ENCODE data around the gene USP37. TPM values are rescaled to one million over a fixed set of nuclear protein-coding genes. Genes with fewer than 3 reads are reported as not detected.

USP37 gene
- total RNA-seq, 4 donors from 2014 or later, result 10.5 to 12.0 (median 11.4) TPM

- no peak for TF ChIP-seq POLR2A (IDR thresholded peaks at IDR 0.05)
- TF ChIP-seq, protein P1, sequence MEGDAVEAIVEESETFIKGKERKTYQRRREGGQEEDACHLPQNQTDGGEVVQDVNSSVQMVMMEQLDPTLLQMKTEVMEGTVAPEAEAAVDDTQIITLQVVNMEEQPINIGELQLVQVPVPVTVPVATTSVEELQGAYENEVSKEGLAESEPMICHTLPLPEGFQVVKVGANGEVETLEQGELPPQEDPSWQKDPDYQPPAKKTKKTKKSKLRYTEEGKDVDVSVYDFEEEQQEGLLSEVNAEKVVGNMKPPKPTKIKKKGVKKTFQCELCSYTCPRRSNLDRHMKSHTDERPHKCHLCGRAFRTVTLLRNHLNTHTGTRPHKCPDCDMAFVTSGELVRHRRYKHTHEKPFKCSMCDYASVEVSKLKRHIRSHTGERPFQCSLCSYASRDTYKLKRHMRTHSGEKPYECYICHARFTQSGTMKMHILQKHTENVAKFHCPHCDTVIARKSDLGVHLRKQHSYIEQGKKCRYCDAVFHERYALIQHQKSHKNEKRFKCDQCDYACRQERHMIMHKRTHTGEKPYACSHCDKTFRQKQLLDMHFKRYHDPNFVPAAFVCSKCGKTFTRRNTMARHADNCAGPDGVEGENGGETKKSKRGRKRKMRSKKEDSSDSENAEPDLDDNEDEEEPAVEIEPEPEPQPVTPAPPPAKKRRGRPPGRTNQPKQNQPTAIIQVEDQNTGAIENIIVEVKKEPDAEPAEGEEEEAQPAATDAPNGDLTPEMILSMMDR (IDR thresholded peaks at IDR 0.05), result no peak
- intact Hi-C loops (cut with DNase I; ENCODE audit: low total_unique reads), result no loop called here
Measured at GRCh38 chr2:218452079-218452478, 116.1 kb downstream of the USP37 start.

DNA sequence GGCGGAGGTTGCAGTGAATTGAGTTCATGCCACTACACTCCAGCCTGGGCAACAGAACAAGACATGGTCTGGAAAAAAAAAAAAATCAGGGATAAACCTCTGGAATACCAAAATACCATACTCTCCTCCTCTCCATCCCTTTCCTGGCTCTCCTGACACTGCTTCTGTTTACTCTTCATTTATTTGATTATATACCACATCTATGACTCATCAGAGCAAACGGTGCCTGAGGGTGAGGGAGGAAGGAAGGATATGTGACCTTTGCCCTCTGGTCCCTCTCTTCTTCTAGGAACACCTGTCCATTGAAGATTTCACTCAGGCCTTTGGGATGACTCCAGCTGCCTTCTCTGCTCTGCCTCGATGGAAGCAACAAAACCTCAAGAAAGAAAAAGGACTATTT lies 119.2 kb downstream of the USP37 start:
- intact Hi-C loops (cut with DNase I; ENCODE audit: low total_unique reads), result no loop called here
- WGBS, 2 donors, result 51 to 57% methylated on average over 3 of the region's 3 CpGs
- H3K4me3 ChIP-seq (ENCODE audit: low read depth, poor library complexity, severe bottlenecking), result no peak overlapping the region
- no peak for DNase-seq (ENCODE audit: low spot score in 2 of 2)
- TF ChIP-seq, protein P1 (IDR thresholded peaks at IDR 0.05), result no peak
- no peak for TF ChIP-seq POLR2A (IDR thresholded peaks at IDR 0.05)

More at GRCh38 chr2:218452079-218452478, 116.1 kb downstream of the USP37 start:
- no peak overlapping the region for H3K4me3 ChIP-seq (ENCODE audit: low read depth, poor library complexity, severe bottlenecking)
- DNase-seq (ENCODE audit: low spot score in 2 of 2), result no peak
- 74 to 84% methylated on average over 1 of the region's 1 CpG for WGBS, 2 donors

- 95 to 97% methylated on average over 2 of the region's 2 CpGs for WGBS, 2 donors
- peak in 1 of 2 donors; percentile 31 for DNase-seq (ENCODE audit: low spot score in 2 of 2)
- no peak for TF ChIP-seq POLR2A (IDR thresholded peaks at IDR 0.05)
- TF ChIP-seq, protein P1 (IDR thresholded peaks at IDR 0.05), result no peak
- no peak overlapping the region for H3K4me3 ChIP-seq (ENCODE audit: low read depth, poor library complexity, severe bottlenecking)
- intact Hi-C loops (cut with DNase I; ENCODE audit: low total_unique reads), result no loop called here
Measured at GRCh38 chr2:218447072-218447471, 121.1 kb downstream of the USP37 start.

- 97 to 100% methylated on average over 6 of the region's 6 CpGs for WGBS, 2 donors
- TF ChIP-seq POLR2A (IDR thresholded peaks at IDR 0.05), result no peak
- TF ChIP-seq, protein P1 (IDR thresholded peaks at IDR 0.05), result no peak
- intact Hi-C loops (cut with DNase I; ENCODE audit: low total_unique reads), result no loop called here
- no peak for DNase-seq (ENCODE audit: low spot score in 2 of 2)
- H3K4me3 ChIP-seq (ENCODE audit: low read depth, poor library complexity, severe bottlenecking), result no peak overlapping the region
Measured at GRCh38 chr2:218446547-218446946, 121.6 kb downstream of the USP37 start.

DNA sequence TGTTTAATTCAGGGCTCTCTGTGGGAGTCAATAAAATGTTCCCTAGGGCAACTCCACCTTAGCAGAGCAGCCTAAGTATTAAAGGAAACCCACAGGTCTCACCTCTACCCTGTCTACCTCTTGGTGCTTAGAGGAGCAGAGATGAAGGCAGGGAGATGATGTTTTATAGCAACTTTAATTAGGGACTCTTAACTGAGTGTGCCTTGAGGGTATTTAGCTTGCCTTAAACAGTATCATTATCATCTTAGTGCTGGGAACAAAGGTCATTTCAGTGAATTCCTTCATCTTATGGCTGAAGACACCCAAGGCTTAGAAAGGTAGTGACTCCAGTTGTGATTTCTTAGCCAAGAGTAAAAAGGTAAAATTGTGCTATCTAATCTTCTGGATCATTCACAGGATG lies 122.5 kb downstream of the USP37 start:
- DNase-seq (ENCODE audit: low spot score in 2 of 2), result no peak
- no peak for TF ChIP-seq POLR2A (IDR thresholded peaks at IDR 0.05)
- TF ChIP-seq, protein P1 (IDR thresholded peaks at IDR 0.05), result no peak
- intact Hi-C loops (cut with DNase I; ENCODE audit: low total_unique reads), result no loop called here
- no peak overlapping the region for H3K4me3 ChIP-seq (ENCODE audit: low read depth, poor library complexity, severe bottlenecking)

DNA sequence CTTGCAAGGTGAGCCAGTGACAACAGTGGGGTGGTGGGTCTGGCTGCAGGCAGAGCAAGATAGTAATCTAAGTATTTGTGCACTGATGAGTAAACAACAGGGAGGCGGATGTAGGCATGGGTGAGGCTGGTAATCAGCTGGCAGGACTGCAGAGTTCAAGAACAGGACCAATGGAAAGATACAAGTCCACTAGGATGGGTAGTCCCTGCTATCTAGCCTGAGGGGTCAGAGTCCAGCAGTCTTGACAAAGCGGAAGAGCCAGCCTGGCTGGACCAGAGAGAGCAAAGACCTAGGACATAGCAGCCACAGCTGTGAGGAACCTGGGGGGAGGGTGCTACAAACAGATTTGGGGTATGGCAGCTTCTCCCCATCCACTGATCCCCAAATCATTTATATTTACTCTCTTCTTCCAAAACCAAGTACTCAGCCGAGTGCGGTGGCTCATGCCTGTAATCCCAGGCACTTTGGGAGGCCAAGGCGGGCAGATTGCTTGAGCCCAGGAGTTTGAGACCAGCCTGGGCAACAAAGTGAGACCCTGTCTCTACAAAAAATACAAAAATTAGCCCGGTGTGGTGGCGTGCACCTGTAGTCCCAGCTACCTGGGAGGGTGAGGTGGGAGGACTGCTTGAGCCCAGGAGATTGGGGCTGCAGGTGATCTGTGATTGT lies 123.3 kb downstream of the USP37 start:
- H3K4me3 ChIP-seq (ENCODE audit: low read depth, poor library complexity, severe bottlenecking), result no peak overlapping the region
- 88 to 90% methylated on average over 7 of the region's 7 CpGs for whole genome bisulfite sequencing, 2 donors
- TF ChIP-seq POLR2A (IDR thresholded peaks at IDR 0.05), result no peak
- TF ChIP-seq, protein P1 (IDR thresholded peaks at IDR 0.05), result peak in 1 of 3 donors; percentile 52
- DNase-seq (ENCODE audit: low spot score in 2 of 2), result peak in 1 of 2 donors; percentile 69
- intact Hi-C loops (cut with DNase I; ENCODE audit: low total_unique reads), result no loop called here

Measured in lower leg skin (tissue), 4 donors.